Upper lobe of right lung (tissue), 1 donor: ENCODE data around the gene IGSF11. TPM values are rescaled to one million over a fixed set of nuclear protein-coding genes. Genes with fewer than 3 reads are reported as not detected.
A peak's percentile ranks its signal among the peaks of the same experiment; 100 is the strongest.

Experiments used
- ATAC-seq: fragments of 200-7000 bp; cut with Tn5 transposase; one replicate; pipeline ENCODE4 v1.9.1; 2020; ENCODE audit warnings: mild to moderate bottlenecking, moderate library complexity
- DNase-seq: peaks from one replicate; pipeline ENCODE4 v3.0.0-alpha.2; 2020
- H3K27ac ChIP-seq: fragments of 200-600 bp; one replicate; pipeline ENCODE4 v1.8.0; 2022
- H3K27me3 ChIP-seq: fragments of 200-600 bp; one replicate; pipeline ENCODE4 v1.8.0; 2022; ENCODE audit warnings: mild to moderate bottlenecking
- H3K36me3 ChIP-seq: fragments of 200-600 bp; one replicate; pipeline ENCODE4 v1.8.0; 2022
- H3K4me1 ChIP-seq: fragments of 200-600 bp; one replicate; pipeline ENCODE4 v1.8.0; 2022
- H3K4me3 ChIP-seq: fragments of 200-600 bp; one replicate; pipeline ENCODE4 v1.8.0; 2022; ENCODE audit warnings: mild to moderate bottlenecking
- H3K9me3 ChIP-seq: fragments of 200-600 bp; one replicate; pipeline ENCODE4 v1.8.0; 2022
- intact Hi-C: fragments of 100-400 bp; cut with DNase I; formaldehyde crosslinking; loops from one replicate; pipeline ENCODE4 v1.11.0; 2022
- total RNA-seq: library from RNA; stranded (reverse); fragmentation: NEBNext Ultra II Directional; extraction: Animal tissue kit (Norgen Biotek cat#: 25700); gene quantifications from one replicate; pipeline ENCODE4 v1.2.1, GENCODE V29; 2021
- TF ChIP-seq, protein P1 (sequence below): fragments of 200-600 bp; IDR thresholded peaks from one replicate; pipeline ENCODE4 v1.8.0; 2022; ENCODE audit warnings: antibody characterized with exemption
- donor health status: DM: no; HTN: yes; CAD: no; lungs with severe emphysema.

Gene IGSF11
- total RNA-seq, 1 donor from 2014 or later, result 0.46 TPM

DNA sequence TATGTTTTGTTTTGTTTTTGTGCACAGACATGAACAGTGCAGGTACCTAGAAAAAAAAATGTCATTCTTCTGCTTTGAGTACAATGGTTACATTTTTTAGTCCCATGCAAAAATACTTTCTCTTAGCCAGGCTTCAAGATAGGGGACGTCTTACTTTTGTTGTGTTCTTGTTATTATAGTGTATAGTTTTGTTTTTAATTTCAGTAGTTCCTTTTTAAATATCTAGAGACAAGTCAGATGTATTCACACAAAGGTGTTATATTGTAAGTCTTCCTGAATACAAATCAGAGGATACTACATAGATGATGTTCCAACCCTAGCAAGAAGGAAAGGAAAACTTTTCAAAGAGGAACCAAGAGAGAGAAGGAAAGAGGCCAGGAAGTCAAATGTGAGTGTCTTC, 28.8 kb upstream of the IGSF11 start:
- DNase-seq, result no peak
- intact Hi-C loops, result no loop called here
- TF ChIP-seq, protein P1, sequence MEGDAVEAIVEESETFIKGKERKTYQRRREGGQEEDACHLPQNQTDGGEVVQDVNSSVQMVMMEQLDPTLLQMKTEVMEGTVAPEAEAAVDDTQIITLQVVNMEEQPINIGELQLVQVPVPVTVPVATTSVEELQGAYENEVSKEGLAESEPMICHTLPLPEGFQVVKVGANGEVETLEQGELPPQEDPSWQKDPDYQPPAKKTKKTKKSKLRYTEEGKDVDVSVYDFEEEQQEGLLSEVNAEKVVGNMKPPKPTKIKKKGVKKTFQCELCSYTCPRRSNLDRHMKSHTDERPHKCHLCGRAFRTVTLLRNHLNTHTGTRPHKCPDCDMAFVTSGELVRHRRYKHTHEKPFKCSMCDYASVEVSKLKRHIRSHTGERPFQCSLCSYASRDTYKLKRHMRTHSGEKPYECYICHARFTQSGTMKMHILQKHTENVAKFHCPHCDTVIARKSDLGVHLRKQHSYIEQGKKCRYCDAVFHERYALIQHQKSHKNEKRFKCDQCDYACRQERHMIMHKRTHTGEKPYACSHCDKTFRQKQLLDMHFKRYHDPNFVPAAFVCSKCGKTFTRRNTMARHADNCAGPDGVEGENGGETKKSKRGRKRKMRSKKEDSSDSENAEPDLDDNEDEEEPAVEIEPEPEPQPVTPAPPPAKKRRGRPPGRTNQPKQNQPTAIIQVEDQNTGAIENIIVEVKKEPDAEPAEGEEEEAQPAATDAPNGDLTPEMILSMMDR, result no peak
- Histone ChIP-seq H3K27me3 (no peaks in the 10 kb centered on the region), H3K9me3 (no peaks in the 10 kb centered on the region), H3K36me3 (no peaks in the 10 kb centered on the region), H3K27ac (no peak overlapping the region), H3K4me1 (no peaks in the 10 kb centered on the region), H3K4me3 (no peak overlapping the region)
- ATAC-seq, result no peak

DNA sequence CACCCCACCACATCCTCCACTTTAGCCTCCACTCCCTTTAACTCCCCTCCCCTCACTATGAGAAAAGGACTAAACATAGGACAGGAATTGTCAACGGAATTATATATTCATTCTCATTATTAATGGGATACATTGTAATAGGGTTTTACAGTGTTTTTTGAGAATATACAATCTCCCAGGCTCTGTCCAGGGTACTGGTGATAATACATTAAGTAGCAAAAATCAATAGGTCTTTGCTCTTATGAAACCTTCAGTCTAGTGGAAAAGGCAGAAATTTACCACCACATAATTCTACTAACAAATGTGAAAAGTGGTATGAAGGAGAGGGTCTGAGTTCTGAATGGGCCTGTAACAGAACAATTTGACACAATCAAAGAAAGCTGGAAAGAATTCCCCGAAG, 28.2 kb upstream of the IGSF11 start:
- Histone ChIP-seq H3K36me3 (no peaks in the 10 kb centered on the region), H3K27me3 (no peaks in the 10 kb centered on the region), H3K27ac (no peak overlapping the region), H3K4me3 (no peak overlapping the region), H3K9me3 (no peaks in the 10 kb centered on the region), H3K4me1 (no peaks in the 10 kb centered on the region)
- TF ChIP-seq, protein P1, result no peak
- intact Hi-C loops, result no loop called here
- DNase-seq (no peak), ATAC-seq (no peak)

DNA sequence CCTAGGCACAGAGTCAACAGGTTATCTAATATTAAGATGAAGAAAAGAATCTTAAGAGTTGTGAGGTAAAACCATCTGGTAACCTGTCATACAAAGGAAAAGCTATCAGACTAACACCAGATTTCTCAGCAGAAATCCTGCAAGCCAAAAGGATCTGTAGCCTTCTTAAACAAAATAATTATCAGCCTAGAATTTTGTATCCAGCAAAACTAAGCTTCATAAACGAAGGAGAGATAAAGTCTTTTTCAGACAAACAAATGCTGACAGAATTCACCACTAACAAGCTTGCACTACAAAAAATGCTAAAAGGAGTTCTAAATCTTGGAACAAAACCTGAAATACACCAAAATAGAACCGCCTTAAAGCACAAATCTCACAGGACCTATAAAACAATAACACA, 9.9 kb upstream of the IGSF11 start:
- DNase-seq (no peak), ATAC-seq (no peak)
- Histone ChIP-seq H3K36me3 (no peaks in the 10 kb centered on the region), H3K4me1 (no peaks in the 10 kb centered on the region), H3K27me3 (no peaks in the 10 kb centered on the region), H3K9me3 (peaks cover 4% of the 10 kb centered on the region), H3K27ac (no peak overlapping the region), H3K4me3 (no peak overlapping the region)
- TF ChIP-seq, protein P1, result no peak
- intact Hi-C loops, result no loop called here

DNA sequence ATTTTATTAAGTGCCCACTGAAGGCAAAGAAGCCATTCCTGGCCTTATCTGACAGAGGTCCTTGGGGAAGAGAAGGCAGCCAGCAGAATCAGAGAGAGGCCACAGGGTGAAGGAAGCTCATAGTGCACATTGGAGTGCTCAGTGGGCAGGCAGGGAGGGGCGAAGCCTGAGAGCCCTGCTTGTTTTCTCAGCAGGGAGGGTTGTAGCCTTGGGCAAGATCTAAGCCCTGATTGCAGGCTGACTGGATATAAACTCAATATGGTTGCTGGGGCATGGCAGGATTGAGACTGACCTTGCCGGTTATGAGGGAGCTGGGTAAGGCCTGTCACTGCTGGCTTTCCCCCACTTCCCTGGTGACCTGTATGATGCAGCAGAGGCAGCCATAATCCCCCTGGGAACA, 7.5 kb upstream of the IGSF11 start:
- no peak for DNase-seq
- no peaks in the 10 kb centered on the region for H3K36me3 ChIP-seq
- TF ChIP-seq, protein P1, result no peak
- no peak overlapping the region for H3K27ac ChIP-seq
- ATAC-seq, result no peak
- peaks cover 4% of the 10 kb centered on the region for H3K9me3 ChIP-seq
- no peak overlapping the region for H3K4me3 ChIP-seq
- peaks cover 7% of the 10 kb centered on the region for H3K27me3 ChIP-seq
- no peaks in the 10 kb centered on the region for H3K4me1 ChIP-seq
- intact Hi-C loops, result no loop called here

DNA sequence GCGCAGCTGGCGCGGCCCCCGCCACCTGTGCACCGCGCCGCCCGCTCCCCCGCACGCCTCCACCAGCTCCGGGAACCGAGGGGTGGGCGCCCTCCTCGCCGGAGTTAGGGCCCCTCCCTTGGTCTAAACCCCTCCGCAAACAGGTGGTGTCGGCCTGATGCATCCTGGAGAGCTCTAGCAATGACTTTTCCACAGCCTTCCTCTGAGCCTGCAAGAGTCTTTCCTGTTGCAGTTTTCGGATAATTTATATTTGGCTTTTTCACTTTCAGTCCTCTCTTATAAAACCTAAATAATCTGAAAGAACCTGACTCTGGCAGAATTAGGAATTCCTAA, 334 bp upstream of the IGSF11 start:
- no peak for ATAC-seq
- no peaks in the 10 kb centered on the region for H3K9me3 ChIP-seq
- H3K4me3 ChIP-seq, result peak overlapping the region; percentile 56
- no peak overlapping the region for H3K27ac ChIP-seq
- intact Hi-C loops, result no loop called here
- no peaks in the 10 kb centered on the region for H3K36me3 ChIP-seq
- TF ChIP-seq, protein P1, result no peak
- H3K27me3 ChIP-seq, result peaks cover 47% of the 10 kb centered on the region
- no peak for DNase-seq
- peaks cover 11% of the 10 kb centered on the region for H3K4me1 ChIP-seq
